ENCODE results near the gene IFNGR1.

IFNGR1 gene

GRCh38 chr6:137230956-137231555, 11.9 kb upstream of the IFNGR1 start:
- no peak overlapping the region for H3K27ac ChIP-seq (replicated peaks; ENCODE audit: low read length)
- H3K4me1 ChIP-seq (ENCODE audit: control insufficient read depth in 2 of 2, insufficient read depth in 1 of 2, low read depth in 1 of 2, low read length in 2 of 2): no peaks in the 10 kb centered on the region
- no CpG with 5 or more reads among the region's 7 CpGs for WGBS, 2 donors (ENCODE audit: extremely low coverage in 2 of 2, insufficient read length in 2 of 2, insufficient replicate concordance in 1 of 2)
- H4K91ac ChIP-seq (ENCODE audit: low read depth, low read length, poor library complexity): no peak overlapping the region
- no peak overlapping the region for H3K4ac ChIP-seq (ENCODE audit: low read length)
- H2BK120ac ChIP-seq (ENCODE audit: low read depth, low read length): no peak overlapping the region
- H3K4me2 ChIP-seq (ENCODE audit: insufficient read depth, low read length, poor library complexity, severe bottlenecking): no peak overlapping the region
- H3K9ac ChIP-seq (ENCODE audit: low read depth, low read length, poor library complexity): no peak overlapping the region
- H2BK15ac ChIP-seq (ENCODE audit: low read length): no peak overlapping the region
- no peak for DNase-seq (ENCODE audit: low spot score)
- no peak overlapping the region for H3K14ac ChIP-seq (ENCODE audit: low read length)
- H2AFZ ChIP-seq (ENCODE audit: low read length): no peak overlapping the region
- no peak overlapping the region for H3K18ac ChIP-seq (ENCODE audit: low read length)
- peaks cover 0 to 13% (median 0%) of the 10 kb centered on the region in 3 experiments for H3K27me3 ChIP-seq (ENCODE audit: control insufficient read depth in 3 of 3, insufficient read depth in 3 of 3, low read depth in 1 of 3, low read length in 3 of 3)
- no peak overlapping the region for H2AK5ac ChIP-seq (ENCODE audit: low read depth, low read length)
- no peak overlapping the region for H2BK12ac ChIP-seq (ENCODE audit: low read length)
- no peak overlapping the region for H2BK5ac ChIP-seq (ENCODE audit: low read length)
- H4K8ac ChIP-seq (ENCODE audit: low read depth, low read length): no peak overlapping the region
- no peak overlapping the region for H3K4me3 ChIP-seq (ENCODE audit: low read length in 2 of 2)
- H3K9me3 ChIP-seq (replicated peaks in 1 of 2; ENCODE audit: control insufficient read depth in 2 of 2, insufficient read depth in 1 of 2, low read depth in 1 of 2, low read length in 2 of 2): no peaks in the 10 kb centered on the region
- H3K36me3 ChIP-seq (replicated peaks in 1 of 2; ENCODE audit: control insufficient read depth in 2 of 2, insufficient read depth in 2 of 2, low read length in 2 of 2): no peaks in the 10 kb centered on the region
- no peaks in the 10 kb centered on the region for H3K79me1 ChIP-seq (ENCODE audit: low read depth, low read length)
- no peak overlapping the region for H3K23ac ChIP-seq (ENCODE audit: low read depth, low read length, poor library complexity)

GRCh38 chr6:137230547-137230946, 11.4 kb upstream of the IFNGR1 start:
- Histone ChIP-seq H2BK12ac (ENCODE audit: low read length) (no peak overlapping the region), H2BK15ac (ENCODE audit: low read length) (no peak overlapping the region), H2AFZ (ENCODE audit: low read length) (no peak overlapping the region), H4K91ac (ENCODE audit: low read depth, low read length, poor library complexity) (no peak overlapping the region), H3K36me3 (replicated peaks in 1 of 2; ENCODE audit: control insufficient read depth in 2 of 2, insufficient read depth in 2 of 2, low read length in 2 of 2) (no peaks in the 10 kb centered on the region), H3K27ac (replicated peaks; ENCODE audit: low read length) (no peak overlapping the region), H2BK5ac (ENCODE audit: low read length) (no peak overlapping the region), H2AK5ac (ENCODE audit: low read depth, low read length) (no peak overlapping the region), H2BK120ac (ENCODE audit: low read depth, low read length) (no peak overlapping the region), H3K18ac (ENCODE audit: low read length) (no peak overlapping the region), H3K14ac (ENCODE audit: low read length) (no peak overlapping the region), H3K79me1 (ENCODE audit: low read depth, low read length) (no peaks in the 10 kb centered on the region), H3K9ac (ENCODE audit: low read depth, low read length, poor library complexity) (no peak overlapping the region), H3K4me1 (ENCODE audit: control insufficient read depth in 2 of 2, insufficient read depth in 1 of 2, low read depth in 1 of 2, low read length in 2 of 2) (no peaks in the 10 kb centered on the region), H3K9me3 (replicated peaks in 1 of 2; ENCODE audit: control insufficient read depth in 2 of 2, insufficient read depth in 1 of 2, low read depth in 1 of 2, low read length in 2 of 2) (no peaks in the 10 kb centered on the region), H3K23ac (ENCODE audit: low read depth, low read length, poor library complexity) (no peak overlapping the region), H3K27me3 (ENCODE audit: control insufficient read depth in 3 of 3, insufficient read depth in 3 of 3, low read depth in 1 of 3, low read length in 3 of 3) (peaks cover 0 to 15% (median 0%) of the 10 kb centered on the region in 3 experiments), H4K8ac (ENCODE audit: low read depth, low read length) (no peak overlapping the region), H3K4me3 (ENCODE audit: low read length in 2 of 2) (no peak overlapping the region), H3K4ac (ENCODE audit: low read length) (no peak overlapping the region), H3K4me2 (ENCODE audit: insufficient read depth, low read length, poor library complexity, severe bottlenecking) (no peak overlapping the region)
- DNase-seq (ENCODE audit: low spot score): no peak
- no CpG with 5 or more reads among the region's 5 CpGs for WGBS, 2 donors (ENCODE audit: extremely low coverage in 2 of 2, insufficient read length in 2 of 2, insufficient replicate concordance in 1 of 2)

GRCh38 chr6:137229075-137229759, 10.0 kb upstream of the IFNGR1 start:
- Histone ChIP-seq H3K36me3 (replicated peaks in 1 of 2; ENCODE audit: control insufficient read depth in 2 of 2, insufficient read depth in 2 of 2, low read length in 2 of 2) (no peaks in the 10 kb centered on the region), H3K4me2 (ENCODE audit: insufficient read depth, low read length, poor library complexity, severe bottlenecking) (no peak overlapping the region), H2BK5ac (ENCODE audit: low read length) (no peak overlapping the region), H3K4me1 (ENCODE audit: control insufficient read depth in 2 of 2, insufficient read depth in 1 of 2, low read depth in 1 of 2, low read length in 2 of 2) (no peaks in the 10 kb centered on the region), H4K91ac (ENCODE audit: low read depth, low read length, poor library complexity) (no peak overlapping the region), H3K4me3 (ENCODE audit: low read length in 2 of 2) (no peak overlapping the region), H2BK15ac (ENCODE audit: low read length) (no peak overlapping the region), H3K9ac (ENCODE audit: low read depth, low read length, poor library complexity) (no peak overlapping the region), H3K9me3 (replicated peaks in 1 of 2; ENCODE audit: control insufficient read depth in 2 of 2, insufficient read depth in 1 of 2, low read depth in 1 of 2, low read length in 2 of 2) (no peaks in the 10 kb centered on the region), H4K8ac (ENCODE audit: low read depth, low read length) (no peak overlapping the region), H2BK120ac (ENCODE audit: low read depth, low read length) (no peak overlapping the region), H3K27ac (replicated peaks; ENCODE audit: low read length) (no peak overlapping the region), H3K14ac (ENCODE audit: low read length) (no peak overlapping the region), H3K18ac (ENCODE audit: low read length) (no peak overlapping the region), H3K27me3 (ENCODE audit: control insufficient read depth in 3 of 3, insufficient read depth in 3 of 3, low read depth in 1 of 3, low read length in 3 of 3) (peaks cover 0 to 15% (median 0%) of the 10 kb centered on the region in 3 experiments), H2AK5ac (ENCODE audit: low read depth, low read length) (no peak overlapping the region), H3K23ac (ENCODE audit: low read depth, low read length, poor library complexity) (no peak overlapping the region), H2BK12ac (ENCODE audit: low read length) (no peak overlapping the region), H3K4ac (ENCODE audit: low read length) (no peak overlapping the region), H2AFZ (ENCODE audit: low read length) (no peak overlapping the region), H3K79me1 (ENCODE audit: low read depth, low read length) (no peaks in the 10 kb centered on the region)
- no peak for DNase-seq (ENCODE audit: low spot score)
- no CpG with 5 or more reads among the region's 3 CpGs for WGBS, 2 donors (ENCODE audit: extremely low coverage in 2 of 2, insufficient read length in 2 of 2, insufficient replicate concordance in 1 of 2)

GRCh38 chr6:137227871-137228302, 8.7 kb upstream of the IFNGR1 start:
- H3K4ac ChIP-seq (ENCODE audit: low read length): no peak overlapping the region
- no peak overlapping the region for H3K23ac ChIP-seq (ENCODE audit: low read depth, low read length, poor library complexity)
- no peak for DNase-seq (ENCODE audit: low spot score)
- H4K91ac ChIP-seq (ENCODE audit: low read depth, low read length, poor library complexity): no peak overlapping the region
- no peaks in the 10 kb centered on the region for H3K36me3 ChIP-seq (replicated peaks in 1 of 2; ENCODE audit: control insufficient read depth in 2 of 2, insufficient read depth in 2 of 2, low read length in 2 of 2)
- no peak overlapping the region for H3K9ac ChIP-seq (ENCODE audit: low read depth, low read length, poor library complexity)
- H3K27ac ChIP-seq (replicated peaks; ENCODE audit: low read length): no peak overlapping the region
- H3K27me3 ChIP-seq (ENCODE audit: control insufficient read depth in 3 of 3, insufficient read depth in 3 of 3, low read depth in 1 of 3, low read length in 3 of 3): peaks cover 0 to 15% (median 0%) of the 10 kb centered on the region in 3 experiments
- H3K79me1 ChIP-seq (ENCODE audit: low read depth, low read length): no peaks in the 10 kb centered on the region
- H4K8ac ChIP-seq (ENCODE audit: low read depth, low read length): no peak overlapping the region
- no peak overlapping the region for H2AK5ac ChIP-seq (ENCODE audit: low read depth, low read length)
- no peak overlapping the region for H2BK120ac ChIP-seq (ENCODE audit: low read depth, low read length)
- H2BK15ac ChIP-seq (ENCODE audit: low read length): no peak overlapping the region
- H3K14ac ChIP-seq (ENCODE audit: low read length): no peak overlapping the region
- no peaks in the 10 kb centered on the region for H3K9me3 ChIP-seq (replicated peaks in 1 of 2; ENCODE audit: control insufficient read depth in 2 of 2, insufficient read depth in 1 of 2, low read depth in 1 of 2, low read length in 2 of 2)
- no peak overlapping the region for H3K18ac ChIP-seq (ENCODE audit: low read length)
- H3K4me3 ChIP-seq (ENCODE audit: low read length in 2 of 2): no peak overlapping the region
- whole genome bisulfite sequencing, 2 donors (ENCODE audit: extremely low coverage in 2 of 2, insufficient read length in 2 of 2, insufficient replicate concordance in 1 of 2): no CpG with 5 or more reads among the region's 4 CpGs
- no peak overlapping the region for H2BK5ac ChIP-seq (ENCODE audit: low read length)
- no peaks in the 10 kb centered on the region for H3K4me1 ChIP-seq (ENCODE audit: control insufficient read depth in 2 of 2, insufficient read depth in 1 of 2, low read depth in 1 of 2, low read length in 2 of 2)
- no peak overlapping the region for H2BK12ac ChIP-seq (ENCODE audit: low read length)
- H3K4me2 ChIP-seq (ENCODE audit: insufficient read depth, low read length, poor library complexity, severe bottlenecking): no peak overlapping the region
- H2AFZ ChIP-seq (ENCODE audit: low read length): no peak overlapping the region

Measured in neuronal stem cell (in vitro differentiated cells).